Keratinocyte (primary cell): Measurements from ENCODE around the gene CDK14. TPM values are rescaled to one million over a fixed set of nuclear protein-coding genes. Genes with fewer than 3 reads are reported as not detected.

ENCODE experiments used
- DNase-seq: peaks from one replicate; pipeline ENCODE4 v3.0.0-alpha.2; 2011; ENCODE audit warnings: low read depth, missing footprints, low spot score
- FAIRE-seq: peaks from 2 replicates; lab custom pipeline; 2011; peaks lifted over from hg19 to GRCh38; lab: Jason Lieb, UNC
- H2AFZ ChIP-seq: 2 replicates; pipeline ENCODE4 v1.6.0; 2012; ENCODE audit warnings: low read length, control low read depth, inconsistent platforms; ENCODE audit not compliant: control insufficient read depth
- H3K27ac ChIP-seq: 2 replicates; pipeline ENCODE4 v1.5.1; 2011; ENCODE audit warnings: low read length; ENCODE audit not compliant: control insufficient read depth, insufficient read depth
- H3K27me3 ChIP-seq: 3 replicates; pipeline ENCODE4 v1.6.0; 2011; ENCODE audit warnings: low read length; ENCODE audit not compliant: control insufficient read depth, insufficient read depth; ENCODE audit errors: extremely low read depth
- H3K36me3 ChIP-seq, 2 experiments: 2 replicates in 1 of 2; 3 replicates in 1 of 2; pipeline ENCODE4 v1.5.1; 2011; ENCODE audit warnings: low read length in 2 of 2, mild to moderate bottlenecking in 1 of 2; ENCODE audit not compliant: control insufficient read depth in 2 of 2, insufficient read depth in 2 of 2; ENCODE audit errors: extremely low read depth in 1 of 2
- H3K4me1 ChIP-seq: 3 replicates; pipeline ENCODE4 v1.5.1; 2011; ENCODE audit warnings: low read length; ENCODE audit not compliant: control insufficient read depth, insufficient read depth; ENCODE audit errors: extremely low read depth
- H3K4me2 ChIP-seq: 3 replicates; pipeline ENCODE4 v1.6.0; 2011; ENCODE audit warnings: low read depth, low read length; ENCODE audit not compliant: control insufficient read depth, insufficient read depth; ENCODE audit errors: extremely low read depth
- H3K4me3 ChIP-seq, 3 experiments: fragments of 200-600 bp in 1 of 3; sonication (generic) in 1 of 3; 2 replicates in 2 of 3; 3 replicates in 1 of 3; pipeline ENCODE4 v1.5.1; 2011 to 2016; ENCODE audit warnings: low read length in 3 of 3, mild to moderate bottlenecking in 3 of 3, control low read depth in 2 of 3, inconsistent platforms in 1 of 3, low read depth in 1 of 3, mixed read lengths in 1 of 3, mixed run types in 1 of 3, moderate library complexity in 1 of 3; ENCODE audit not compliant: control insufficient read depth in 2 of 3, insufficient read depth in 2 of 3; ENCODE audit errors: extremely low read depth in 1 of 3
- H3K79me2 ChIP-seq: 2 replicates; pipeline ENCODE4 v1.6.0; 2012; ENCODE audit warnings: low read length; ENCODE audit not compliant: control insufficient read depth, insufficient read depth
- H3K9ac ChIP-seq: 3 replicates; pipeline ENCODE4 v1.6.0; 2011; ENCODE audit warnings: low read length; ENCODE audit not compliant: control insufficient read depth, insufficient read depth; ENCODE audit errors: extremely low read depth
- H3K9me1 ChIP-seq: 3 replicates; pipeline ENCODE4 v1.6.0; 2011; ENCODE audit warnings: low read length; ENCODE audit not compliant: control insufficient read depth, insufficient read depth; ENCODE audit errors: extremely low read depth
- H3K9me3 ChIP-seq: 2 replicates; pipeline ENCODE4 v1.5.1; 2012; ENCODE audit warnings: low read depth, low read length; ENCODE audit not compliant: control insufficient read depth
- H4K20me1 ChIP-seq: 3 replicates; pipeline ENCODE4 v1.6.0; 2011; ENCODE audit warnings: low read length; ENCODE audit not compliant: control insufficient read depth, insufficient read depth; ENCODE audit errors: extremely low read depth
- EZH2 ChIP-seq: IDR thresholded peaks from one replicate; pipeline ENCODE4 v1.6.1; 2012; ENCODE audit warnings: inconsistent platforms, mild to moderate bottlenecking, low read length, moderate library complexity
- dilution Hi-C: fragments of 300-500 bp; cut with MboI; formaldehyde crosslinking; loops from one replicate; pipeline ENCODE4 v1.7.0; 2020; ENCODE audit warnings: low sequenced_read_pairs; ENCODE audit not compliant: extremely low pct_ligation_motif_present
- polyA plus RNA-seq, 5 experiments: library from polyadenylated mRNA; depleted of rRNA in 3 of 5; stranded (reverse) in 3 of 5; stranded (forward) in 1 of 5; unstranded in 1 of 5; fragments of >200 nt; gene quantifications; 1 replicate in 1 of 5; 2 replicates in 3 of 5; 3 replicates in 1 of 5; pipeline versions ENCODE4 v1.2.1 to v1.2.3, GENCODE V29; 2011 to 2012; ENCODE audit warnings: missing spikeins in 2 of 5, low read depth in 1 of 5, low replicate concordance in 1 of 5
- TF ChIP-seq, protein P1 (sequence below), 3 experiments: IDR thresholded peaks in 1 of 3; conservative IDR thresholded peaks in 1 of 3; optimal IDR thresholded peaks in 1 of 3; 2 replicates in 2 of 3; 3 replicates in 1 of 3; pipeline versions ENCODE3 to v1.5.1; 2011; ENCODE audit warnings: low read length in 3 of 3, mild to moderate bottlenecking in 3 of 3, moderate library complexity in 2 of 3, control low read depth in 1 of 3, inconsistent platforms in 1 of 3; ENCODE audit not compliant: insufficient read depth in 2 of 3; ENCODE audit errors: extremely low read depth in 1 of 3

CDK14 gene
- polyA plus RNA-seq, 1 donor (not counting 4 experiments of a cell fraction or from before 2014, with no cell fraction given), result 4.0 TPM

DNA sequence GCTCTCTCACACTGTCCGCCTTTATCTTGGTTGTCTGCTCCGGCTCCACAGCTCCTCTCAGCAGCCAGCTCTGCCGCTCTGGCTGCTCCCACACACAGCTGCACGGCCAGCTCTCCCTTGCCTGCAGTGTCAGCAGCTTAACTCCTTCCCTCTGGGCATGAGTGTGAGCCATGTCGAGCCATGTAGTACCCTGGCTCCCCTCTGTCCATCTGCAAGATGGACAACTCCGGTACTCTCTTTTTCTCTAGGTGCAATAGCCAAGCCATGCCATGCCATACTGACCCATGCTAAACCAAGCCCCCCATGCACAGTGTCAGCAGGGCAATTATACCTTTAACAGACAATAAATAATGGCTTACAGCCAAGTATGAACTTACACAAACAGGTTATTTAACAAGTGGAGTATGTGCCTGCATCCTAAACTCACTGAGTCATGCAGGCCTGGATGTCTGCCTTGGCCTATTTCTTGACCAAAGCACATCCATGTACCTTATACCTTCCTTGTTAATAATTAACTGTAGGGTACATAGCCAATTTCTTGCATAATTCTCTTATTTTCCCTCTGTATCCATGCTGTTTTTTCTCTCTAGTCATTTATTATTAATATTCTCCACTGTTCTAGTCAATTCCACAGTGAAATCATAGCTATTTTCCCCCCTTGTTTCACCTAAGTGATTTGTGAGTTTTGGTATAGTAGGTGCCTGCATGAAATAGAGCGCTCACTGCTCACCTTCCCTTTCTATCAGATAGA is 170.9 kb downstream of the CDK14 start:
- H3K4me1 ChIP-seq, result no peaks in the 10 kb centered on the region
- H3K9me3 ChIP-seq, result no peaks in the 10 kb centered on the region
- dilution Hi-C loops, result no loop called here
- DNase-seq (no peak), FAIRE-seq (no peak)
- no peaks in the 10 kb centered on the region for H3K9me1 ChIP-seq
- no peak overlapping the region for H3K4me3 ChIP-seq
- no peaks in the 10 kb centered on the region for H3K36me3 ChIP-seq
- H4K20me1 ChIP-seq, result no peaks in the 10 kb centered on the region
- no peak for TF ChIP-seq EZH2
- TF ChIP-seq, protein P1, sequence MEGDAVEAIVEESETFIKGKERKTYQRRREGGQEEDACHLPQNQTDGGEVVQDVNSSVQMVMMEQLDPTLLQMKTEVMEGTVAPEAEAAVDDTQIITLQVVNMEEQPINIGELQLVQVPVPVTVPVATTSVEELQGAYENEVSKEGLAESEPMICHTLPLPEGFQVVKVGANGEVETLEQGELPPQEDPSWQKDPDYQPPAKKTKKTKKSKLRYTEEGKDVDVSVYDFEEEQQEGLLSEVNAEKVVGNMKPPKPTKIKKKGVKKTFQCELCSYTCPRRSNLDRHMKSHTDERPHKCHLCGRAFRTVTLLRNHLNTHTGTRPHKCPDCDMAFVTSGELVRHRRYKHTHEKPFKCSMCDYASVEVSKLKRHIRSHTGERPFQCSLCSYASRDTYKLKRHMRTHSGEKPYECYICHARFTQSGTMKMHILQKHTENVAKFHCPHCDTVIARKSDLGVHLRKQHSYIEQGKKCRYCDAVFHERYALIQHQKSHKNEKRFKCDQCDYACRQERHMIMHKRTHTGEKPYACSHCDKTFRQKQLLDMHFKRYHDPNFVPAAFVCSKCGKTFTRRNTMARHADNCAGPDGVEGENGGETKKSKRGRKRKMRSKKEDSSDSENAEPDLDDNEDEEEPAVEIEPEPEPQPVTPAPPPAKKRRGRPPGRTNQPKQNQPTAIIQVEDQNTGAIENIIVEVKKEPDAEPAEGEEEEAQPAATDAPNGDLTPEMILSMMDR (optimal IDR thresholded peaks at IDR 0.05 in 1 of 3, IDR thresholded peaks at IDR 0.05 in 1 of 3, conservative IDR thresholded peaks at IDR 0.05 in 1 of 3; ENCODE audit: extremely low read depth in 1 of 3, insufficient read depth in 2 of 3, low read length in 3 of 3), result no peak
- H3K4me2 ChIP-seq, result no peak overlapping the region
- no peak overlapping the region for H2AFZ ChIP-seq
- no peak overlapping the region for H3K9ac ChIP-seq
- no peak overlapping the region for H3K27ac ChIP-seq
- H3K79me2 ChIP-seq, result no peaks in the 10 kb centered on the region
- H3K27me3 ChIP-seq, result no peaks in the 10 kb centered on the region

DNA sequence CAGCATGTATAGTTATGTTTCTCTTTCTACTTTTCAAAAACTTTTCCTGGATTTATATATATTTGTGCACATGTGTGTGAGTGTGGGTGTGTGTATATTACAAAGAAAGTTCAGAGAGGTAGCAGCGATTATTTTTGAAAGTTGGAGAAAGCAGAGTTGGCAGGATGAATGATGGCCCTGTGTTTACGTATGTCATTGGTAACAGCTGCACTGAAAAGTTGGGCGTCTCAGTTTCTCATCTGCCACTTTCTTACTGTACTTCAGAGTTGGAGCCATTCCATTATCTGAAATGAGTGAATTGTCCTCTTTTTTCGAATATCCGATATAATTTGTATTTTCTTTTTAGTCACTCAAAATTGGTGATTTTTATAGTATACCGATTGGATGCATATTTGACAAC is 172.2 kb downstream of the CDK14 start:
- dilution Hi-C loops, result no loop called here

More for the DNA sequence above, 172.2 kb downstream of the CDK14 start:
- H3K27me3 ChIP-seq, result no peaks in the 10 kb centered on the region
- H3K4me1 ChIP-seq, result no peaks in the 10 kb centered on the region
- H2AFZ ChIP-seq, result no peak overlapping the region
- DNase-seq (no peak), FAIRE-seq (no peak)
- H3K27ac ChIP-seq, result no peak overlapping the region
- H3K36me3 ChIP-seq, result no peaks in the 10 kb centered on the region
- H3K9me3 ChIP-seq, result no peaks in the 10 kb centered on the region
- H4K20me1 ChIP-seq, result no peaks in the 10 kb centered on the region
- no peak overlapping the region for H3K4me3 ChIP-seq
- no peak for TF ChIP-seq EZH2
- TF ChIP-seq, protein P1 (optimal IDR thresholded peaks at IDR 0.05 in 1 of 3, IDR thresholded peaks at IDR 0.05 in 1 of 3, conservative IDR thresholded peaks at IDR 0.05 in 1 of 3; ENCODE audit: extremely low read depth in 1 of 3, insufficient read depth in 2 of 3, low read length in 3 of 3), result no peak
- no peak overlapping the region for H3K9ac ChIP-seq
- no peak overlapping the region for H3K4me2 ChIP-seq
- no peaks in the 10 kb centered on the region for H3K9me1 ChIP-seq
- no peaks in the 10 kb centered on the region for H3K79me2 ChIP-seq
